GM13976 (cell line): Measurements from ENCODE around the gene PAK1.

Experiments used
- DNase-seq: peaks from one replicate; pipeline ENCODE4 v3.0.0; 2012; ENCODE audit warnings: low spot score
- in situ Hi-C: fragments of 300-500 bp; cut with MboI; formaldehyde crosslinking; loops from one replicate; pipeline ENCODE4 v1.12.0; 2022; ENCODE audit warnings: low sequenced_read_pairs, mixed read lengths, inconsistent platforms; ENCODE audit not compliant: unreplicated experiment
- TF ChIP-seq, protein P1 (sequence below): IDR thresholded peaks from 2 replicates; pipeline ENCODE4 v1.5.1; 2012; ENCODE audit warnings: borderline replicate concordance, mild to moderate bottlenecking; ENCODE audit not compliant: insufficient read depth; ENCODE audit errors: extremely low read depth, missing control alignments, control extremely low read depth

The PAK1 gene

GRCh38 chr11:77412814-77413213, 61.1 kb downstream of the PAK1 start:
- TF ChIP-seq, protein P1, sequence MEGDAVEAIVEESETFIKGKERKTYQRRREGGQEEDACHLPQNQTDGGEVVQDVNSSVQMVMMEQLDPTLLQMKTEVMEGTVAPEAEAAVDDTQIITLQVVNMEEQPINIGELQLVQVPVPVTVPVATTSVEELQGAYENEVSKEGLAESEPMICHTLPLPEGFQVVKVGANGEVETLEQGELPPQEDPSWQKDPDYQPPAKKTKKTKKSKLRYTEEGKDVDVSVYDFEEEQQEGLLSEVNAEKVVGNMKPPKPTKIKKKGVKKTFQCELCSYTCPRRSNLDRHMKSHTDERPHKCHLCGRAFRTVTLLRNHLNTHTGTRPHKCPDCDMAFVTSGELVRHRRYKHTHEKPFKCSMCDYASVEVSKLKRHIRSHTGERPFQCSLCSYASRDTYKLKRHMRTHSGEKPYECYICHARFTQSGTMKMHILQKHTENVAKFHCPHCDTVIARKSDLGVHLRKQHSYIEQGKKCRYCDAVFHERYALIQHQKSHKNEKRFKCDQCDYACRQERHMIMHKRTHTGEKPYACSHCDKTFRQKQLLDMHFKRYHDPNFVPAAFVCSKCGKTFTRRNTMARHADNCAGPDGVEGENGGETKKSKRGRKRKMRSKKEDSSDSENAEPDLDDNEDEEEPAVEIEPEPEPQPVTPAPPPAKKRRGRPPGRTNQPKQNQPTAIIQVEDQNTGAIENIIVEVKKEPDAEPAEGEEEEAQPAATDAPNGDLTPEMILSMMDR: no peak
- no peak for DNase-seq
- in situ Hi-C loops: no loop called here

DNA sequence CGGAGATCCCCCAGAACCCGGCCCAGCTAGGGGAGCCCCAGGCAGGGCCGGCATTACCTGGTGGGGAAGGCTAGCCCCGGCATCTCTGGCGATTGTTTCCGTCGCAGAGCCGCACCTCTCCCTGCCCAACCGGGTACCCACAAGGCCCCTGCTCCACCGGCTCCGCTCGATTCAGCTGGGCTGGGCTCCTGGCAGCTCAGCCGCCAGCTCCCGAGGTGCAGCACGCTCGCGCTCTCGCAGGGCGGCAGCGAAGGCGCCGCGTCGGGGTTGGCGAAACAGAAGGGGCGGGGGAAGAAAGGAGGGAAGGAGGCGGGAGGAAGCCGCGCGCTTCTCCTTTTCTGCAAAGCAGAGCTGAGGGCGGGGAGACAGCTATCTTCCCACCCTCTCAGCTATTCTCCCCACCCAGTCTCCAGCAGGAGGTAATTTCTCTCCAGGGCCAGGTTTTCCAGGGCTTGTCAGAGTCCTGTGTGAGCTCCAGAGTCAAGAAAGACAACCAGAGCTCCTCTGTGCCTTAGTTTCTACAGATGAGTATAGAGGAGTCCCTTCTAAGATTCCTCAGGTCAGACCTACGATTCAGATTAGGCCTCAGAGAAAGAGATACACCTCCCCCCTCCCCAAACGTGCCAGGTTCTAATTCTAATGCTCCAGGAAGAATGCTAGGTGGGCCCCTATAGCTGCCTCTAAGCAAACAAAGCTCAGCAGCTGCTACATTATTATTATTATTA, 62.0 kb downstream of the PAK1 start:
- TF ChIP-seq, protein P1: peak; percentile 40
- DNase-seq: peak; percentile 85
- in situ Hi-C loops: no loop called here

DNA sequence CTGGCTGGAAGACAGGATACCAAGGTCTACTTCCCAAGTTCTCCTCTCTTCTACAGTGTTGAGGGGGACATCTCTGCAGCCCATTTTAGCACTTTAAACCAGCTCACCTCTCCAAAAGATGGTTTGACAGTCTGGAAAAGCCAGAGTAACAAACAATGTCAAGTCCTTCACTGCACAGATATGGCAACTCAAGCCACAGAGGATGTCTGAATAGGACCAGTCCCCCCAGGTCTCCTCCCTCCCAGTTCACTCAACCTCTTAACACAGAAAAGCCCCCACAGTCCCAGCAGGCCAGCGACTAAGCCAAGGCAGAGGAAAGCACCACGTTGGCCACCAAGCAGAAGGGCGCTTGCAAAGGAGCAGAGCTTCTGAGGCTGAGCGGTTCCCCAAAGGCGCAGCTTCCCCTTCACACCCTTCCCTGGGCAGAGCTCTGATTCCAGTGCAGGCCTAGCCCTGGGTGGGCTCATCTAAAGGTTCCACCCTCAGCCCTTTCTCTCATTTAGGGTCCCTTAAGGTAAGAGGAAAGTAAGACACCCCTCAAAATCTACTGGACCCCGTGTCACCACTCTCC, 62.7 kb downstream of the PAK1 start:
- in situ Hi-C loops: no loop called here
- peak; percentile 43 for DNase-seq
- TF ChIP-seq, protein P1: no peak

DNA sequence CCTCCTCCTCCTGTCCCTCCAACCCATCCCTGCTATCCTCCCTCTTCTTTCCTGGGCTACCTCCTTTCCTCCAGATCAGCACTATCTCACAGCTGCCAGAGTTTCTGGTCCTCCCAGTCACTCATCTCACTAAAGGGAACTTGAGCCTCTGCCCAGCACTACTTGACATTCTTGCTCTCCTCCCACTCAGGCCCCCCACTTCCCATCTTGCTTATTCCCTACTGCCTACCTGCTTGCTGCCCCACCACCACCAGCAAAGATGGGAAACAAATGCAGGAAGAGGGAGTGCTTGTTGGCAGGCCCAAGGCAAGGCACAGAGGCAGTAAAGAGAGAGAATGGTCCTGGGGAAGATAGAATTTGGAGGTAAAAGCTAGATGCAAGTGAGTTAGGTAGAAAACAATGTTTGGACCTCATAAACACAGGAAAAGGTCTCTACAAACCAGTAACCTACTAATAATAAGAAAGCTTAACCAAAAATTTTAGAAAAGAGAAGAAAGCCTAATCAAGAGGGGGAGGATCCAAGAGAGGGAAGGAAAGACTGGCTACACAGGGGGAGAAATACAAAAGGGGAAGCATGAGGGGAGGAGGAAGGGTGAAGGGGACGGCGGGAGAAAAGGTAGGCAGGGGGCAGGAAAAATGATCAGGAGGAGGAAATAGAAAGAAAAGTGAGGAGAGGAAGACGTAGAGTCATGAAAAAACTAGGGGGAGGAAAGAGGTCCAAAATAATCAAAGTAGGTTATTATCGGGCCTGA, 63.6 kb downstream of the PAK1 start:
- DNase-seq: no peak
- in situ Hi-C loops: no loop called here
- TF ChIP-seq, protein P1: no peak

GRCh38 chr11:77409046-77409445, 64.8 kb downstream of the PAK1 start:
- TF ChIP-seq, protein P1: no peak
- in situ Hi-C loops: no loop called here
- no peak for DNase-seq

DNA sequence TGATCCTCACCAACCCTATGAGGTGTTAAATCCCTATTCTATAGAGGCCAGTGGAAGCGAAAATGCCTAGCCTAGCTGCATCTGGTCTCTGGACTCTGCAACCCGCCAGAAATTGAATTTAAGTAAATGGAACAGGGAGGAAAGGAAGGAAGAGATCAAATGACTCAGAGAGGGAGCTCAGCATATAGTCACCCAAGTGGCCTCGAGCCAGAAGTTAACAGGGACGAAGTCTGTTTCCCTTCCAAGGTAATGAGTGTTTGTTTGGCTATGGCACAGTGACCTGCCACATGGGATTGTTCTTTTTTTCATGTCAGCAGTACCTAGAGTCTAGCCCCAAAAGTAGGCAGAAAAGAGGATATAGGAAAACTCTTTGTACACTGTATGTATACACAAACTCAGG, 66.3 kb downstream of the PAK1 start:
- TF ChIP-seq, protein P1: no peak
- in situ Hi-C loops: no loop called here
- no peak for DNase-seq
